ENCODE measurements around the gene CD302.

CD302 gene

DNA sequence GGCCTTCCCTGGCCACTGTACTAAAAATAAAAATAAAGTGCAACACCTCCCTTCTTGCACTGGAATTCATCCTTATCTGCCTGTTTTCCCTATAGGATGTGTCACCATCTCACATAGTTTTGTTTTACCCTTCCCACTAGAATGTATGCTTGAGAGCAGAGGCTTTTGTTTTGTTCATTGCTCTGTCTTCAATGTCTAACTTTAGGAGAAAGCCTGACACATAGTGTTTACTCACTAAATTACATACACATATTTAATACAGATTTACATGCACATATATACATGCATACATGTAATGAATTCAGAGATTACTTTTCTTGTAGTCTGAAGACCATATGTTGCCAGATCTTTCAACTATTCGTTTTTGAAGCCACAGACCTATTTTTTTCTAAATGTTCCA, 23.0 kb downstream of the CD302 start:
- peaks cover 3 to 7% of the 10 kb centered on the region in 2 donors for H3K36me3 ChIP-seq (ENCODE audit: control insufficient read depth in 2 of 2, insufficient read depth in 2 of 2, low read length in 2 of 2)
- H3K27me3 ChIP-seq (ENCODE audit: control insufficient read depth in 1 of 2, insufficient read depth in 2 of 2, low read length in 2 of 2): no peaks in the 10 kb centered on the region
- H3K4me1 ChIP-seq (ENCODE audit: control insufficient read depth, insufficient read depth, low read length): no peaks in the 10 kb centered on the region
- H3K9ac ChIP-seq (ENCODE audit: low read length in 2 of 2): no peak overlapping the region
- H3K4me3 ChIP-seq (ENCODE audit: low read length in 2 of 2): no peak overlapping the region
- no peak overlapping the region for H3K27ac ChIP-seq (ENCODE audit: low read length)
- no peaks in the 10 kb centered on the region for H3K9me3 ChIP-seq (ENCODE audit: control insufficient read depth in 2 of 2, low read length in 2 of 2)

DNA sequence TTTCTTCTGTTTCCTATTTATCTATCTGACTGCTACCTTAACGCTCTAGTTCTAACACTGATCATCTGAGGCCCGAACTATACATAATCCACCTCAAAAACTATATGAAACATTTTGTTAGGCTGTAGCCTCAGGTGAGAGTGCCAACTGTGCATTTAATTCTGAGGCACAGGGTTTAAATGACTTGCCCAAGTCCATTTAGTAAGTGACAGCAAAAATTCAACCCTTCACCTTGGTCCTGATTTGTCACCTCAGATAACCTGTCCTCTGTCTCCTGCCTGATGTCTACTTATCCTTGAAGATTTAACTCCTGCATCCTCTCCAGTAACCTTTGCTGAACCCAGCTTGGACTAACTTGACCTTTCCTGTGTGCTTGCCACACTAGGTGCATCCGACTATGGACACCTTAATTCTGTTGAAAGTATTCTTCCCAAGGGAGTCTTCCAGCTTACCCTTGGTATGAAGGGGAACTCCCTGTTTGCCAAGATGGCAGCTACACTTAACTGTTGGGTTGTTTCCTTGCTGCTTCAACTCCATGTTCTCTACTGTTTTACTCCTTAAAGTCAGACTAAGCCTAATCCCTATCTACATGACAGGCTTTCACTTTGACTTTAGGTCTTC, 23.5 kb downstream of the CD302 start:
- H3K36me3 ChIP-seq (ENCODE audit: control insufficient read depth in 2 of 2, insufficient read depth in 2 of 2, low read length in 2 of 2): peaks cover 3 to 7% of the 10 kb centered on the region in 2 donors
- no peaks in the 10 kb centered on the region for H3K27me3 ChIP-seq (ENCODE audit: control insufficient read depth in 1 of 2, insufficient read depth in 2 of 2, low read length in 2 of 2)
- H3K9me3 ChIP-seq (ENCODE audit: control insufficient read depth in 2 of 2, low read length in 2 of 2): no peaks in the 10 kb centered on the region
- no peak overlapping the region for H3K4me3 ChIP-seq (ENCODE audit: low read length in 2 of 2)
- H3K27ac ChIP-seq (ENCODE audit: low read length): no peak overlapping the region
- H3K9ac ChIP-seq (ENCODE audit: low read length in 2 of 2): no peak overlapping the region
- H3K4me1 ChIP-seq (ENCODE audit: control insufficient read depth, insufficient read depth, low read length): no peaks in the 10 kb centered on the region

DNA sequence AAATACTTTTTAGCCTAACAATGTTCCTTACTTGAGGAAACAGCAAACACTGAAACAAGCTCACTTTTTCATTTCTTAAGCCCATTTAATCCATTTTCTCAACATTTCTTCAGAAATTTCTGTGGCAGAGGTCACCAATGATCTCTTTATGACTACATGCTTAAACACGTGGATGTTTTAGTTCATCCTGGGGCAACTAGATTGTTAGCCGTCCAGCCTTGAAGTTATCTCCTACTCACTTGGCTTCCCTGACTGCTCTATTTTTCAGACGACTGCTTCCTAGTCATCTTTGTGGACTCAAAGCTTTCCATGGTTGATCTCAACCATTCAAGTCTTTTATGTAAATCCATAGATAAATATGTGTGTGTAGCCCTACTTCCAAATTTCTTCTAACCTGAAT, 24.1 kb downstream of the CD302 start:
- no peaks in the 10 kb centered on the region for H3K9me3 ChIP-seq (ENCODE audit: control insufficient read depth in 2 of 2, low read length in 2 of 2)
- H3K9ac ChIP-seq (ENCODE audit: low read length in 2 of 2): no peak overlapping the region
- no peak overlapping the region for H3K4me3 ChIP-seq (ENCODE audit: low read length in 2 of 2)
- H3K4me1 ChIP-seq (ENCODE audit: control insufficient read depth, insufficient read depth, low read length): no peaks in the 10 kb centered on the region
- no peak overlapping the region for H3K27ac ChIP-seq (ENCODE audit: low read length)
- H3K27me3 ChIP-seq (ENCODE audit: control insufficient read depth in 1 of 2, insufficient read depth in 2 of 2, low read length in 2 of 2): no peaks in the 10 kb centered on the region
- peaks cover 3 to 7% of the 10 kb centered on the region in 2 donors for H3K36me3 ChIP-seq (ENCODE audit: control insufficient read depth in 2 of 2, insufficient read depth in 2 of 2, low read length in 2 of 2)

DNA sequence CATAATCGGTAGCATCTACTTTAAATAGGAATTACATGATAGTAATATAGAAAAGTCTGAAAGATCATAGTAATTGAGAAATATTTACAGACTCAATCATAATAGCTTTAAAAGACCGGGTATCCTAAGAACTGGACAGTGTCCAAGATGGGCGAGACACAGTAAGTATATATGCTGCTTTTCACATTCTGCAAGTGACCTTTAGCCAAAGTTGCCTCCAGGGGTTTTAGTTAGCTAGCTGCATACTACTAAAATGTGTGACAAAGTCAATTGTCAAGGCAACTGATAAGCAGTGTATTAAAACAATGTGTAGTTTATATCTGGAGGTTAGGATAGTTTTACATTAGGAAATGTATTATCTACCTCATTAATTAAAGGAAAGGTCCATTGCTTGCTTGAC, 24.6 kb downstream of the CD302 start:
- Histone ChIP-seq H3K27me3 (ENCODE audit: control insufficient read depth in 1 of 2, insufficient read depth in 2 of 2, low read length in 2 of 2) (no peaks in the 10 kb centered on the region), H3K9me3 (ENCODE audit: control insufficient read depth in 2 of 2, low read length in 2 of 2) (no peaks in the 10 kb centered on the region), H3K9ac (ENCODE audit: low read length in 2 of 2) (no peak overlapping the region), H3K27ac (ENCODE audit: low read length) (no peak overlapping the region), H3K4me3 (ENCODE audit: low read length in 2 of 2) (no peak overlapping the region), H3K4me1 (ENCODE audit: control insufficient read depth, insufficient read depth, low read length) (no peaks in the 10 kb centered on the region), H3K36me3 (ENCODE audit: control insufficient read depth in 2 of 2, insufficient read depth in 2 of 2, low read length in 2 of 2) (peaks cover 3 to 7% of the 10 kb centered on the region in 2 donors)

DNA sequence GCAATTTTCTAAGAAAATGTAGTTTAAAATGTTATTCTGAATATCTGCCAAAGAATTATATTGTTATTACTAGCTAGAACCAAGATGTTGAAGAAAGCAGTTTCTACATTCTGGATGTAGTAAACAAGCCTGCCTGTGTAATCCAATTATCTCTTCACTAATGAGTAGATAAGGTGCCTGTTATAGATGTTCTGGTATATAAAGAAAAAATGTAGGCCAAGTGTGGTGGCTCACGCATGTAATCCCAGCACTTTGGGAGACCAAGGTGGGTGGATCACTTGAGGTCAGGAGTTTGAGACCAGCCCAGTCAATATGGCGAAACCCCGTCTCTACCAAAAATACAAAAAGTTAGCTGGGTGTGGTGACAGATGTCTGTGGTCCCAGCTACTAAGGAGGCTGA, 28.9 kb downstream of the CD302 start:
- Histone ChIP-seq H3K9me3 (ENCODE audit: control insufficient read depth in 2 of 2, low read length in 2 of 2) (no peaks in the 10 kb centered on the region), H3K27me3 (ENCODE audit: control insufficient read depth in 1 of 2, insufficient read depth in 2 of 2, low read length in 2 of 2) (no peaks in the 10 kb centered on the region), H3K27ac (ENCODE audit: low read length) (no peak overlapping the region), H3K4me1 (ENCODE audit: control insufficient read depth, insufficient read depth, low read length) (no peaks in the 10 kb centered on the region), H3K4me3 (ENCODE audit: low read length in 2 of 2) (no peak overlapping the region), H3K9ac (ENCODE audit: low read length in 2 of 2) (no peak overlapping the region), H3K36me3 (ENCODE audit: control insufficient read depth in 2 of 2, insufficient read depth in 2 of 2, low read length in 2 of 2) (peaks cover 3 to 16% of the 10 kb centered on the region in 2 donors)

DNA sequence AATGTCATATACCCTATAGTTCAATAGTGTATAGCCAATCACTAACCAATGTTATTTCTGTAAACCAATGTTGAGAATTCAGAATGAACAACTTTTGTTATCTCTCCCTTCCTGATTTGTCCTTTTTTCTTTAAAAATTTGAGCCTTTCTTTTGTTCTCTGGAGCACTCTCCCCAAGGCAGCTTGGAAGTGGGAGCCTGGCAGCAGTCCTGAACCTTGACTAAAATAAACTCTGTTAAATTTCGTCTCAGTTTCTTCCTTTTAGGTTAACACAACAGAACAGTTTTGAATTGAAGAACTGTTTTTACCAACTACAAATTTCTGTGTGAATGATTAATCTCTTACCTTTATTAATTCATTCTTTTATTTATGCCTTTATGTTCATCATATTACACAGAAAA, 35.9 kb downstream of the CD302 start:
- H3K4me1 ChIP-seq (ENCODE audit: control insufficient read depth, insufficient read depth, low read length): no peaks in the 10 kb centered on the region
- no peaks in the 10 kb centered on the region for H3K27me3 ChIP-seq (ENCODE audit: control insufficient read depth in 1 of 2, insufficient read depth in 2 of 2, low read length in 2 of 2)
- H3K27ac ChIP-seq (ENCODE audit: low read length): no peak overlapping the region
- no peak overlapping the region for H3K4me3 ChIP-seq (ENCODE audit: low read length in 2 of 2)
- no peaks in the 10 kb centered on the region for H3K9me3 ChIP-seq (ENCODE audit: control insufficient read depth in 2 of 2, low read length in 2 of 2)
- H3K9ac ChIP-seq (ENCODE audit: low read length in 2 of 2): no peak overlapping the region
- H3K36me3 ChIP-seq (ENCODE audit: control insufficient read depth in 2 of 2, insufficient read depth in 2 of 2, low read length in 2 of 2): peaks cover 6 to 16% of the 10 kb centered on the region in 2 donors

DNA sequence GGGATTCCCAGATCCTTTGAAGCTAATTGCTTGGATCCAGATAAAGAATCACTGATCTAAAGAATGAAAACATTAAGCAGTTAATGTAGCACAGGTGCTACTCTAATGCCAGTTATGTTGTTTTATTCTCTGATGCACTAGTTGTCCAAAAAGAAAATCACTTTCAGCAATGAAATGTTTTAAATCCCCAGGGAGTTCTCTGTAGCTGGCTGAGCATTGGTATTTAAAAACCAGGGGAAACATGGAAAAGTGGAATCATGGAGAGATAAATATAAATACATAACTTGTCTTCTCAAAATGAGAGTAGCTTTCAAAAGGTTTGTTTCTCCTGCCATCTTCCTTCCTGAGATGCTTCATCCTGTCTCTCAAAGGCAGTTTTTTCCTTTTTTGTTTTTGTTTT, 37.7 kb downstream of the CD302 start:
- Histone ChIP-seq H3K4me3 (ENCODE audit: low read length in 2 of 2) (no peak overlapping the region), H3K27ac (ENCODE audit: low read length) (no peak overlapping the region), H3K9ac (ENCODE audit: low read length in 2 of 2) (no peak overlapping the region), H3K36me3 (ENCODE audit: control insufficient read depth in 2 of 2, insufficient read depth in 2 of 2, low read length in 2 of 2) (peaks cover 6 to 8% of the 10 kb centered on the region in 2 donors), H3K4me1 (ENCODE audit: control insufficient read depth, insufficient read depth, low read length) (no peaks in the 10 kb centered on the region), H3K27me3 (ENCODE audit: control insufficient read depth in 1 of 2, insufficient read depth in 2 of 2, low read length in 2 of 2) (no peaks in the 10 kb centered on the region), H3K9me3 (ENCODE audit: control insufficient read depth in 2 of 2, low read length in 2 of 2) (no peaks in the 10 kb centered on the region)

DNA sequence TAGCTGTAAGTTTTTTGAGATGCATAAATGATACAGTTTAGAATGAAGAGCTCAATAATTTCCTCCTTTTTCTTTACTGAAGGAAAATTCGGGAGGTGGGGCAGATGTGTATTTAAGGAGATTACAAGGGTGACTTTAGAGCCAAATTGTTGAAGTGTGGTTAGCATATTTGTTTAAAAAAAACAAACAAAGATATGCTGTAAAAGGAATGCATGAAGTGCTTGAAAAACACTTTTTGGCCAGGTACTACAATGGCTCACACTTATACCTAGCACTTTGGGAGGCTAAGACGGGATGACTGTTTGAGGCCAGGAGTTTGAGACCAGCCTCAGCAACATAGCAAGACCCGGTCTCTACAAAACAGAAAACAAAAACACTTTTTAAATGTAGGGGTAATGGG, 38.4 kb downstream of the CD302 start:
- H3K4me3 ChIP-seq (ENCODE audit: low read length in 2 of 2): no peak overlapping the region
- no peak overlapping the region for H3K9ac ChIP-seq (ENCODE audit: low read length in 2 of 2)
- H3K9me3 ChIP-seq (ENCODE audit: control insufficient read depth in 2 of 2, low read length in 2 of 2): no peaks in the 10 kb centered on the region
- no peaks in the 10 kb centered on the region for H3K27me3 ChIP-seq (ENCODE audit: control insufficient read depth in 1 of 2, insufficient read depth in 2 of 2, low read length in 2 of 2)
- no peak overlapping the region for H3K27ac ChIP-seq (ENCODE audit: low read length)
- H3K4me1 ChIP-seq (ENCODE audit: control insufficient read depth, insufficient read depth, low read length): no peaks in the 10 kb centered on the region
- H3K36me3 ChIP-seq (ENCODE audit: control insufficient read depth in 2 of 2, insufficient read depth in 2 of 2, low read length in 2 of 2): peaks cover 6 to 8% of the 10 kb centered on the region in 2 donors

DNA sequence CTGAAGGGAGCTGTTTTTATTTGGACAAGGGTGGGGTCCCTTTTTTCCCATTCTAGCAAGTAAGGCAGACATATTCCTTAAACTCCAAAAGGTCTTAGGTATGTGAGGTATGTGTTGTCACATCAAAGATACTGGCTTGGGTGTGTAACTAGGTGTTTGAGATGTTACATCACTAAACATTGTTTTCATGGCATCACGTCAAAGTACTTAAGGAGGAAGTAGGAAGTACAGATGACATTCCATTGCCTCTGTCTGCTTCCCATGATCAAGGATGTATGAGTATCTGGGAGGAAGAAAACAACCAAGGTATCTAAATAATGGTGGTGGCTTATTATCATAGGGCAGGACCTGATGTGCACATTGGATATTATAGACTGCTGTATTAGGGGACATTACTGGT, 39.3 kb downstream of the CD302 start:
- no peaks in the 10 kb centered on the region for H3K27me3 ChIP-seq (ENCODE audit: control insufficient read depth in 1 of 2, insufficient read depth in 2 of 2, low read length in 2 of 2)
- H3K9me3 ChIP-seq (ENCODE audit: control insufficient read depth in 2 of 2, low read length in 2 of 2): no peaks in the 10 kb centered on the region
- no peak overlapping the region for H3K9ac ChIP-seq (ENCODE audit: low read length in 2 of 2)
- H3K4me1 ChIP-seq (ENCODE audit: control insufficient read depth, insufficient read depth, low read length): no peaks in the 10 kb centered on the region
- peaks cover 6 to 10% of the 10 kb centered on the region in 2 donors for H3K36me3 ChIP-seq (ENCODE audit: control insufficient read depth in 2 of 2, insufficient read depth in 2 of 2, low read length in 2 of 2)
- H3K4me3 ChIP-seq (ENCODE audit: low read length in 2 of 2): no peak overlapping the region
- no peak overlapping the region for H3K27ac ChIP-seq (ENCODE audit: low read length)

DNA sequence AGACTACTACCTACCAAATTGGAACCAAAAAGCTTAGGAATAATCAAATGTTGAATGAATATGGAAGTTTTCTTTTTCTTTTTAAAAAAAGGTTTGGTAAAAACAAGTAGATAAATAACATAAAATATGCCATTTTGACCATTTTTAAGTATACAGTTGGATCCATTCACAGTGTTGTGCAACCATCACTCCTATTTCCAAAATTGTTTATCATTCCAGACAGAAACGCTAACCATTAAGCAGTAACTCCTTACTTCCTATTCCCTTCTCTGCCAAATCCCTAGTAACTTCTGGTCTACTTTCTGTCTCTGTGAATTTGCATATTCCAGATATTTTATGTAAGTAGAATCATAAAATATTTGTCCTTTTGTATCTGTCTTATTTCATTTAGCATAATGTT, 39.8 kb downstream of the CD302 start:
- Histone ChIP-seq H3K36me3 (ENCODE audit: control insufficient read depth in 2 of 2, insufficient read depth in 2 of 2, low read length in 2 of 2) (peaks cover 6 to 10% of the 10 kb centered on the region in 2 donors), H3K4me3 (ENCODE audit: low read length in 2 of 2) (no peak overlapping the region), H3K9ac (ENCODE audit: low read length in 2 of 2) (no peak overlapping the region), H3K27ac (ENCODE audit: low read length) (no peak overlapping the region), H3K9me3 (ENCODE audit: control insufficient read depth in 2 of 2, low read length in 2 of 2) (no peaks in the 10 kb centered on the region), H3K4me1 (ENCODE audit: control insufficient read depth, insufficient read depth, low read length) (no peaks in the 10 kb centered on the region), H3K27me3 (ENCODE audit: control insufficient read depth in 1 of 2, insufficient read depth in 2 of 2, low read length in 2 of 2) (no peaks in the 10 kb centered on the region)

DNA sequence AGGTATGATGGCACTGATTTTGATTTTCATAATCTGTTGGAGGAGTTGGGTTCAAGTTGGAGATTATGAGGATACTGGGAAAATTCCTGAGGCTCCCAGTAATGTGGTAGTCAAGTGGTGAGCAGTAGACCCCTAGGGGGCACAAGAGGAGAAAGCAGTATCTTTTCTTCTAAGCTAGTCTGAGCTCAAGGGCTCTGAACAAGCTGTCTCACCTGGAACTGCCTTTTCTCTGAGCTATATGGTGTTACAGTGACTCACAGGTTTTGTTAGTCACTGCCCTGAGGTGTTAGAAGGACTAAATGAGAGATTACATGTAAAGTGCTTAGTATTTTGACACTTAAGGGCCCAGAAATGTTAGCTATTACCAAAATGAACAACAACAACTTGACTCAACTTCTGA, 42.2 kb downstream of the CD302 start:
- no peak overlapping the region for H3K9ac ChIP-seq (ENCODE audit: low read length in 2 of 2)
- no peaks in the 10 kb centered on the region for H3K4me1 ChIP-seq (ENCODE audit: control insufficient read depth, insufficient read depth, low read length)
- H3K36me3 ChIP-seq (ENCODE audit: control insufficient read depth in 2 of 2, insufficient read depth in 2 of 2, low read length in 2 of 2): peaks cover 6 to 22% of the 10 kb centered on the region in 2 donors
- no peaks in the 10 kb centered on the region for H3K27me3 ChIP-seq (ENCODE audit: control insufficient read depth in 1 of 2, insufficient read depth in 2 of 2, low read length in 2 of 2)
- H3K9me3 ChIP-seq (ENCODE audit: control insufficient read depth in 2 of 2, low read length in 2 of 2): no peaks in the 10 kb centered on the region
- H3K27ac ChIP-seq (ENCODE audit: low read length): no peak overlapping the region
- no peak overlapping the region for H3K4me3 ChIP-seq (ENCODE audit: low read length in 2 of 2)

Measured in stomach smooth muscle (tissue), 2 donors.